HPDE6-E6E7 (cell line): ENCODE results near the gene KCTD21.

Source experiments
- DNase-seq: peaks from one replicate; pipeline ENCODE4 v3.0.0; 2011; ENCODE audit warnings: missing footprints; ENCODE audit errors: extremely low spot score

The KCTD21 gene

GRCh38 chr11:78218707-78219492, 30.5 kb upstream of the KCTD21 start:
- DNase-seq: no peak

GRCh38 chr11:78217650-78218541, 29.5 kb upstream of the KCTD21 start:
- no peak for DNase-seq

- DNase-seq: peak; percentile 38
These were observed 28.3 kb upstream of the KCTD21 start for GRCh38 chr11:78216571-78217287.

GRCh38 chr11:78216021-78216420, 27.6 kb upstream of the KCTD21 start:
- DNase-seq: no peak

- DNase-seq: no peak
These were observed 26.1 kb upstream of the KCTD21 start for GRCh38 chr11:78214331-78215194.

GRCh38 chr11:78213526-78214330, 25.3 kb upstream of the KCTD21 start:
- no peak for DNase-seq

GRCh38 chr11:78212586-78213371, 24.4 kb upstream of the KCTD21 start:
- no peak for DNase-seq

- DNase-seq: no peak
These were observed 23.1 kb upstream of the KCTD21 start for GRCh38 chr11:78211565-78211964.

- no peak for DNase-seq
These were observed 21.7 kb upstream of the KCTD21 start for GRCh38 chr11:78210000-78210608.

GRCh38 chr11:78209478-78209877, 21.1 kb upstream of the KCTD21 start:
- DNase-seq: no peak

GRCh38 chr11:78208257-78209165, 20.1 kb upstream of the KCTD21 start:
- DNase-seq: no peak

GRCh38 chr11:78207532-78208256, 19.3 kb upstream of the KCTD21 start:
- DNase-seq: no peak

GRCh38 chr11:78205691-78206090, 17.3 kb upstream of the KCTD21 start:
- no peak for DNase-seq

GRCh38 chr11:78205256-78205655, 16.8 kb upstream of the KCTD21 start:
- no peak for DNase-seq

GRCh38 chr11:78203184-78203583, 14.8 kb upstream of the KCTD21 start:
- DNase-seq: no peak

GRCh38 chr11:78202733-78203167, 14.3 kb upstream of the KCTD21 start:
- DNase-seq: no peak

GRCh38 chr11:78201096-78201818, 12.8 kb upstream of the KCTD21 start:
- DNase-seq: no peak
